SU-DHL-6 (cell line): Measurements from ENCODE around the gene TANC1.

Source experiments
- H2AFZ ChIP-seq: fragments of 200-600 bp; sonication (generic); 2 replicates; pipeline ENCODE4 v1.6.1; 2014; ENCODE audit warnings: low read depth, mild to moderate bottlenecking, moderate library complexity, mixed read lengths, antibody characterized with exemption, low read length; ENCODE audit not compliant: severe bottlenecking
- H3F3A ChIP-seq: fragments of 200-600 bp; shearing (Covaris generic); 2 replicates; pipeline ENCODE4 v1.6.0; 2016; ENCODE audit warnings: antibody characterized with exemption, mild to moderate bottlenecking; ENCODE audit not compliant: insufficient read depth
- H3K27ac ChIP-seq: fragments of 200-600 bp; sonication (generic); 2 replicates; pipeline ENCODE4 v1.5.1; 2016; ENCODE audit warnings: low read depth, mild to moderate bottlenecking, low read length, moderate library complexity, mixed read lengths
- H3K27me3 ChIP-seq: fragments of 200-600 bp; sonication (generic), shearing (Covaris generic); 2 replicates; pipeline ENCODE4 v1.6.0; 2014; ENCODE audit warnings: mild to moderate bottlenecking, low read length
- H3K36me3 ChIP-seq: fragments of 200-600 bp; sonication (generic); 2 replicates; pipeline ENCODE4 v1.6.1; 2014; ENCODE audit warnings: mild to moderate bottlenecking, low read length, mixed read lengths
- H3K4me2 ChIP-seq: fragments of 300-600, 200-600 bp; shearing (Covaris generic), sonication (generic); 2 replicates; pipeline ENCODE4 v1.6.0; 2014; ENCODE audit warnings: low read length, low read depth, mild to moderate bottlenecking; ENCODE audit not compliant: poor library complexity, severe bottlenecking
- H3K4me3 ChIP-seq: fragments of 200-600 bp; sonication (generic); 2 replicates; pipeline ENCODE4 v1.5.1; 2014; ENCODE audit warnings: antibody characterized with exemption, low read length, mild to moderate bottlenecking, mixed read lengths; ENCODE audit not compliant: insufficient read depth, poor library complexity, severe bottlenecking
- H3K79me2 ChIP-seq: fragments of 200-600 bp; sonication (generic); 2 replicates; pipeline ENCODE4 v1.6.1; 2014; ENCODE audit warnings: mild to moderate bottlenecking, low read length, moderate library complexity; ENCODE audit not compliant: insufficient read depth
- H3K9ac ChIP-seq: fragments of 200-600 bp; sonication (generic); 2 replicates; pipeline ENCODE4 v1.7.0; 2014; ENCODE audit warnings: mild to moderate bottlenecking, low read length
- H3K9me2 ChIP-seq: fragments of 200-600 bp; sonication (generic); replicated peaks from 2 replicates; pipeline ENCODE4 v1.6.1; 2014; ENCODE audit warnings: low read length; ENCODE audit not compliant: insufficient read depth
- H3K9me3 ChIP-seq: fragments of 200-600 bp; sonication (generic); 2 replicates; pipeline ENCODE4 v1.6.1; 2014; ENCODE audit warnings: low read length, mixed read lengths; ENCODE audit not compliant: insufficient read depth
- H4K20me1 ChIP-seq: fragments of 200-600 bp; sonication (generic); 2 replicates; pipeline ENCODE4 v1.6.1; 2014; ENCODE audit warnings: low read depth, mild to moderate bottlenecking, antibody characterized with exemption, low read length, moderate library complexity, mixed read lengths
- EZH2phosphoT487 ChIP-seq: fragments of 200-600 bp; sonication (generic), shearing (Covaris generic); conservative IDR thresholded peaks from 2 replicates; pipeline ENCODE4 v1.6.1; 2018; ENCODE audit warnings: mild to moderate bottlenecking, antibody characterized with exemption, low read length, moderate library complexity, mixed read lengths
- TF ChIP-seq, protein P1 (sequence below): fragments of 200-600 bp; sonication (generic); IDR thresholded peaks from one replicate; pipeline ENCODE4 v1.5.1; 2017; ENCODE audit warnings: antibody characterized with exemption, mild to moderate bottlenecking, low read length, moderate library complexity; ENCODE audit not compliant: insufficient read depth, poor library complexity, severe bottlenecking

The TANC1 gene

GRCh38 chr2:159154366-159154765 lies 185.9 kb downstream of the TANC1 start:
- Histone ChIP-seq H3K27ac (no peak overlapping the region), H3K79me2 (no peaks in the 10 kb centered on the region), H3K4me2 (no peak overlapping the region), H3F3A (no peaks in the 10 kb centered on the region), H3K9ac (no peak overlapping the region), H3K9me3 (no peaks in the 10 kb centered on the region), H3K9me2 (no peaks in the 10 kb centered on the region), H2AFZ (no peak overlapping the region), H4K20me1 (no peaks in the 10 kb centered on the region), H3K27me3 (no peaks in the 10 kb centered on the region), H3K36me3 (no peaks in the 10 kb centered on the region), H3K4me3 (no peak overlapping the region)
- TF ChIP-seq, protein P1, sequence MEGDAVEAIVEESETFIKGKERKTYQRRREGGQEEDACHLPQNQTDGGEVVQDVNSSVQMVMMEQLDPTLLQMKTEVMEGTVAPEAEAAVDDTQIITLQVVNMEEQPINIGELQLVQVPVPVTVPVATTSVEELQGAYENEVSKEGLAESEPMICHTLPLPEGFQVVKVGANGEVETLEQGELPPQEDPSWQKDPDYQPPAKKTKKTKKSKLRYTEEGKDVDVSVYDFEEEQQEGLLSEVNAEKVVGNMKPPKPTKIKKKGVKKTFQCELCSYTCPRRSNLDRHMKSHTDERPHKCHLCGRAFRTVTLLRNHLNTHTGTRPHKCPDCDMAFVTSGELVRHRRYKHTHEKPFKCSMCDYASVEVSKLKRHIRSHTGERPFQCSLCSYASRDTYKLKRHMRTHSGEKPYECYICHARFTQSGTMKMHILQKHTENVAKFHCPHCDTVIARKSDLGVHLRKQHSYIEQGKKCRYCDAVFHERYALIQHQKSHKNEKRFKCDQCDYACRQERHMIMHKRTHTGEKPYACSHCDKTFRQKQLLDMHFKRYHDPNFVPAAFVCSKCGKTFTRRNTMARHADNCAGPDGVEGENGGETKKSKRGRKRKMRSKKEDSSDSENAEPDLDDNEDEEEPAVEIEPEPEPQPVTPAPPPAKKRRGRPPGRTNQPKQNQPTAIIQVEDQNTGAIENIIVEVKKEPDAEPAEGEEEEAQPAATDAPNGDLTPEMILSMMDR = no peak
- no peak for TF ChIP-seq EZH2phosphoT487

- no peaks in the 10 kb centered on the region for H3K9me2 ChIP-seq
- H2AFZ ChIP-seq = no peak overlapping the region
- H3K9ac ChIP-seq = no peak overlapping the region
- H3K79me2 ChIP-seq = no peaks in the 10 kb centered on the region
- H3K36me3 ChIP-seq = no peaks in the 10 kb centered on the region
- TF ChIP-seq, protein P1 = no peak
- no peak for TF ChIP-seq EZH2phosphoT487
- no peaks in the 10 kb centered on the region for H4K20me1 ChIP-seq
- H3K27ac ChIP-seq = no peak overlapping the region
- no peaks in the 10 kb centered on the region for H3K27me3 ChIP-seq
- no peak overlapping the region for H3K4me2 ChIP-seq
- no peaks in the 10 kb centered on the region for H3K9me3 ChIP-seq
- no peak overlapping the region for H3K4me3 ChIP-seq
- H3F3A ChIP-seq = no peaks in the 10 kb centered on the region
These were observed 186.9 kb downstream of the TANC1 start for GRCh38 chr2:159155320-159155719.

DNA sequence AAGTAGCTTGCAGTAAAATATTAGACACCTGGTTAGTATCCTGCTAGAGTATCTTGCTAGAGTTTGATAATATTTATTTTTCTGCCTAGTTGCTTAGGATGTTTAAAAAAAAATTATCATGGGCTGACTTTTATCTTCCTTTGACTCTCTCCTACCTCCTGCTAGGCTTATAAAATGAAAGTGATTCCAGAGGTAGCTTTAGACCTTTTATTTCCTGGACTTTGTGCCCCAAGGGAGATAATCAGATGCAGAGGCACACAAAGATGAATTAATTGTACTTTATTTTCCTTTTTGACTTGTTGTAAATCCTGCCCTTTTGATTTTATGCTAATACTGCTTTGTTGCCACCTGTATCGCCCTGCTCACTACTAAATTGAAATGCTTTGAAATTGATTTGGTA lies 187.4 kb downstream of the TANC1 start:
- no peak overlapping the region for H3K27ac ChIP-seq
- H2AFZ ChIP-seq = no peak overlapping the region
- no peaks in the 10 kb centered on the region for H4K20me1 ChIP-seq
- no peak overlapping the region for H3K9ac ChIP-seq
- TF ChIP-seq, protein P1 = no peak
- no peak for TF ChIP-seq EZH2phosphoT487
- no peaks in the 10 kb centered on the region for H3K36me3 ChIP-seq
- H3K79me2 ChIP-seq = no peaks in the 10 kb centered on the region
- no peaks in the 10 kb centered on the region for H3F3A ChIP-seq
- H3K4me3 ChIP-seq = no peak overlapping the region
- H3K9me3 ChIP-seq = no peaks in the 10 kb centered on the region
- no peaks in the 10 kb centered on the region for H3K27me3 ChIP-seq
- no peak overlapping the region for H3K4me2 ChIP-seq
- no peaks in the 10 kb centered on the region for H3K9me2 ChIP-seq
